ES-I3 (cell line): ENCODE results near the gene SLC6A18.

ENCODE experiments used
- H3K36me3 ChIP-seq: 2 replicates; pipeline ENCODE4 v1.6.1; 2013; ENCODE audit warnings: mild to moderate bottlenecking, low read length, control low read depth, moderate library complexity; ENCODE audit not compliant: insufficient read depth
- H3K4me1 ChIP-seq: 2 replicates; pipeline ENCODE4 v1.6.1; 2013; ENCODE audit warnings: mild to moderate bottlenecking, control low read depth, low read length; ENCODE audit not compliant: insufficient read depth
- H3K9ac ChIP-seq: 2 replicates; pipeline ENCODE4 v1.6.1; 2013; ENCODE audit warnings: low read depth, mild to moderate bottlenecking, low read length, moderate library complexity
- H3K9me3 ChIP-seq: 2 replicates; pipeline ENCODE4 v1.6.1; 2013; ENCODE audit warnings: mild to moderate bottlenecking, low read length, moderate library complexity; ENCODE audit not compliant: control insufficient read depth, insufficient read depth

The SLC6A18 gene

GRCh38 chr5:1204693-1205242, 20.4 kb upstream of the SLC6A18 start:
- Histone ChIP-seq H3K9ac (no peak overlapping the region), H3K36me3 (no peaks in the 10 kb centered on the region), H3K4me1 (no peaks in the 10 kb centered on the region), H3K9me3 (no peaks in the 10 kb centered on the region)

DNA sequence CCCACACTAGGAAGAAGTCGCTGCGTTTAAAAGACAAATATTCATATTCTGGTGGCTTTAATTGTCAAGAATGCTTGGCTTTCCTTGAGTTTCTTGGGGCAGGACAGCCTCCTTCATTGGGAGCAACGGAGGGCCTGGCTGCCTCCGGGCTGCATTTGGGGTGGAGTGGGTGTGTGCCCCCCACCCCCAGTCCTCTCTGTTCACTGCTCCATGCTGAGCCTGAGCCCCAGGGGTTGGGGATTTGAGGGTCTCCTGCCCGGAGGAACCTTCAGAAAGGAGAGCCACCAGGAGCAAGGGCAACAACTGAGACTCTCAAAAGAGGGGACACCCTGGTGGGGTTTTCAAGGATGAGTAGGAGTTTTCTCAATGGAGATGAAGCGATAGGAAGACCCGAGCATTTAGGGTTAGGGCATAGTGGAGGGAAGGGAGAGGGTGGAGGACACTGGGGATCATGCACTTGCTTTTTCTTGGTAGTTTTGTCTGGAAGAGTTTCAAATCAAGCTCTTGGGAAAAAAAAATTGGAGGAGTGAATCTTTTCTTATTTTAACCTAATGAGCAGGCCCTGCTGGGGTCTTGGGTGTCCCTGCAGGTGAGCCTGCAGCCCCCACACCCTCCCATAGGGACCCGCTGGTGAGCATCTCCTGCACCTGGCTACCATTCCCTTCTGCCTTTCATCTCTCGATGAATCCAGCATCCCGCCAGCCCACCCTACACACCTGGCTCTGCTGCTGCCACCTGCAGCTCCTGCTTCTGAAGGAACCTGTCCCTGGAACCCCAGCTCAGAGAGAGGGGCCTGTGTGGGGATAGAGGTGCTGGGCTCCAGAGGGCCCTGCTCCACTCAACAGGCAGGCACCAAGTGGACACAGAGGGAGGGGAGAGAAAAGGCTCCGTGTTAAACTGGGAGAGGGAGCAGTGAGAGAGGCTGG, 19.7 kb upstream of the SLC6A18 start:
- Histone ChIP-seq H3K9me3 (no peaks in the 10 kb centered on the region), H3K9ac (no peak overlapping the region), H3K36me3 (no peaks in the 10 kb centered on the region), H3K4me1 (no peaks in the 10 kb centered on the region)

DNA sequence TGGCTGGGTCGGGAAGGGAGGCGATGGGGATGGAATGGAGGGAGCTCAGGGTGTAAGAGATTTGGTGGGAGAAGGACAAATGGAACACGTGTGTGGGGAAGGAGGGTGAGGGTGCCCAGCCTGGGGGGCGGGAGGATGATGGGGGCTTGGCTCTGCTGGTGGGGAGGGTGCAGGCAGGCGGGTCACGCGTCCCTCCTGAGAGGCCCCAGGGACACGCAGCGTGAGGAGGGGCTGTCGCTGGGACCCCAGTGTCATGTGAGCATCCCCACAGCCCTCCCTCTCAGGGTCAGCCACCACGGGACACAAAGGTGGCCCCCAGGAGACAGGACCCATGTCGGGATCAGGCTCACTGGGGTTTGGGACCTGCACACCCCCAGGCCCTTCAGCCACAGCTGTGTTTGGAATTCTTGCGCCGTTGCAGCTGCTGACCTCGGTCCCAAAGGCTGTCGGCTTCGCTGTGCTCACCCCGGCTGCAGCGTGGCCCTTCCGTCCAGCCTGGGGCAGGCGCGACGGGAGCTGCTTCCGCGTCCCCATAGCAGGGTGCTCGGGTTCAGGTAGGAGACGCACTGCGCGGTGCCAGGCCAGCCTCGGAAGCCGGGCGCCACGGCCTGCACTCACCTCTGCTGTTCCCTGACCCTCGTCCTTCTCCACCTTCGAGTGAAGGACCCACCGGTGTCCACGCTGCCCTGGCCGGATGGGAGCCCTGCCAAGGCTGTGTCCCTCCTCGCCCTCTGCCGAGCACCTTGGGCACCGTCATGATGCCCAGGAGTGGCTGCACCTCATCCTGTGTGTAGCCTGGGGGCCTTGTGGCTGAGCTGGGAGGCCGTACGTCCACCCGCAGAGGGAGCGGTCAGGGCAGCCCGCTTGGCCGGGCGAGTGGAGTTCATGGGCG, 18.4 kb upstream of the SLC6A18 start:
- H3K9ac ChIP-seq, result no peak overlapping the region
- H3K36me3 ChIP-seq, result no peaks in the 10 kb centered on the region
- no peaks in the 10 kb centered on the region for H3K4me1 ChIP-seq
- no peaks in the 10 kb centered on the region for H3K9me3 ChIP-seq

GRCh38 chr5:1207555-1207954, 17.6 kb upstream of the SLC6A18 start:
- Histone ChIP-seq H3K4me1 (no peaks in the 10 kb centered on the region), H3K36me3 (no peaks in the 10 kb centered on the region), H3K9ac (no peak overlapping the region), H3K9me3 (no peaks in the 10 kb centered on the region)

GRCh38 chr5:1208221-1208742, 16.9 kb upstream of the SLC6A18 start:
- Histone ChIP-seq H3K36me3 (no peaks in the 10 kb centered on the region), H3K9me3 (no peaks in the 10 kb centered on the region), H3K9ac (no peak overlapping the region), H3K4me1 (no peaks in the 10 kb centered on the region)

DNA sequence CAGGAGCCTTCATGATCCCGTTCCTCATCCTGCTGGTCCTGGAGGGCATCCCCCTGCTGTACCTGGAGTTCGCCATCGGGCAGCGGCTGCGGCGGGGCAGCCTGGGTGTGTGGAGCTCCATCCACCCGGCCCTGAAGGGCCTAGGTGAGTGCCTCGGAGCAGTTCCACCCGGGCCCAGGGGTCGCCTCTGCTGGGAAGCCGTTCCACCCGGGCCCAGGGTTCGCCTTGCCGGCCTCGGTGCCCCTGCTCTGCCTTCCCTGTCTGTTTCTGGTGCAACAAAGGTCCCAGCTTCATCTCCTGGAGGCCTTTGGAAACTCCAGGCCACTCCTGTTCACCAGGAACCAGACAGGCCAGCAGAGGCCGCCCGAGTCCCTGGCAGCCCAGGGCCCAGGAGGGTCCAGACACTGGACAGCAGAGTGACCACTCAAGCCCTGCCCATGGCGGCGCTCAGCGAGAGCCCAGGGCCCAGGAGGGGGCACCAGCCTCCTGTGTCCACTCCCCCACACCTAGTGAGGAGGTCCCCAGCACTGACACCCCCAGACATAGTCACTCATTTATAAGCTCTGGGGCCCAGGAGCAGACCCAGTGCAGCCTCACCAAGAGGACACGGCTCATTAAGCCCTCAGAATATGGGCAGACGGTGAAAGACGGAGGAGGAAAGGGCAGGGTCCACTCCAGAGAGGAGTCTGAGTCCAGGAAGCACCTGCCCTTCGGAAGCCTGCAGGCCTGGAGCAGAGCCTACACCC, 16.3 kb upstream of the SLC6A18 start:
- Histone ChIP-seq H3K9me3 (no peaks in the 10 kb centered on the region), H3K36me3 (no peaks in the 10 kb centered on the region), H3K9ac (no peak overlapping the region), H3K4me1 (no peaks in the 10 kb centered on the region)

DNA sequence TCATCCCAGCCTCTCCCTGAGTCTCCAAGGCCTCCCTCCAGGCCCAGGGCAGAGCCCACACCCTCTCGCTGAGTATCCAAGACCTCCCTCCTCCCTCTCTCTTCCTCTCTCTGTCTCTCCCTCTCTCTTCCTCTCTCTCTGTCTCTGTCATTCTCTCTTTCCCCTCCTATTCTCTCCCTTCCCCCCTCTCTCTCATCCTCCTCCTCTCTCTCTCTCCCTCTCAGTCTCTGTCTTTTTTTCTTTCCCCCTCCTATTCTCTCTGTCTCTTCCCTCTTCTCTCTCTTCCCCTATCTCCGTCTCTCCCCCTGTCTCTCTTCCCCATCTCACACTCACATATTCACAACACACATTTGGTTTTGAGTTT, 15.7 kb upstream of the SLC6A18 start:
- Histone ChIP-seq H3K36me3 (no peaks in the 10 kb centered on the region), H3K9ac (no peak overlapping the region), H3K9me3 (no peaks in the 10 kb centered on the region), H3K4me1 (no peaks in the 10 kb centered on the region)

DNA sequence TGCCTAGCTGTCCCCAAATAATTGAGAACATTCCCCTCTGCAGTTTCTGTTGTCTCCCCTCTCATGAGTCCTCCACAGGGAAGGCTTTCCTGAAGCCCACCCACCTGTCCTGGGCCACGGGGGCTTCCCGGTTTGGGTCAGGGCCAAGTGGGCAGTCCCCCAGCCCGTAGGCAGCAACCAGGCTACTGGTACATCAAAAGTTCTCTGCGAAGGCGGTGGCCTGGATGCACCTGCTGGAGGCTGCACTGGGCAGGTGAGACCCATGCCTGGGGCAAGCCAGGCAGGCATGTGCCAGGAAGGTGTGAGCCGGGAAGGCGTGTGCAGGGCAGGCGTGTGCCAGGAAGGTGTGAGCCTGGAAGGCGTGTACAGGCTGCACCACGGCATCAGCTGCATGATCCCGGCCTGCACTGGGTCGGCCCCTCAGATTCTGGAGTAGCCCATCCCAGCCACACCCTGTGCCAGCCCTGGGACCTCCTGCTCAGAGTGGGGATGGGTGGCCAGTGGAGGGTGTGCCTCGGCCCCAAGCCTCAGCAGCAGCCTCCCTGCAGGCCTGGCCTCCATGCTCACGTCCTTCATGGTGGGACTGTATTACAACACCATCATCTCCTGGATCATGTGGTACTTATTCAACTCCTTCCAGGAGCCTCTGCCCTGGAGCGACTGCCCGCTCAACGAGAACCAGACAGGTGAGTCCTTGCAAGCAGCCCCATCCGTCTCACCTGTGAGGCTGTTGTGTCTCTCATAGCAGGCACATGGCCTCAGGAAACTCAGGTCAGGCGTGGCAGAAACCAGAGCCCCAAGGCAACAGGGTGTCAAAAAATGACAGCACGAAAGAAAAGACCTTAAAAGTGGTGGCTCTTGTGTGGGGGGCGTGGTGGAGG, 15.0 kb upstream of the SLC6A18 start:
- no peak overlapping the region for H3K9ac ChIP-seq
- no peaks in the 10 kb centered on the region for H3K36me3 ChIP-seq
- no peaks in the 10 kb centered on the region for H3K9me3 ChIP-seq
- H3K4me1 ChIP-seq, result no peaks in the 10 kb centered on the region

DNA sequence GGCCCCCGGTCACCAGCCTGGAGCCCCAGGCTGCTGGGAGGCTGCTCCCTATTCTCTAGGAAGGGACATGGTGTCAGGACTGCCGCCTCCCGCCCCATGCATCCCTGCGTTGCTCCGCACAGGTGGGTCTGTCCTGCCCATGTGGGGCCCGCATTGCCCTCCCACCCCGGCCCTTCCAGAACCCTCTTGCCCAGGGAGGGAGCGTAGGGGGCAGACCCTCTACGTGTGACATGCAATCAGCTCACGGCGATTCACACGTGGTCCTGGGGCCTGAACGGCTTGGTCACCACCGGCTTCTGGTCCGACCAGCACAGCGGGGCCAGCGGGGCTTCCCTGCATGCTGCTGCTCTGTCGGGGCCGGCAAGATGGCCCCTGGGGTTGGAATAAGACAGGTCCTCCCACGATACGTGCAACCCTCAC, 14.3 kb upstream of the SLC6A18 start:
- Histone ChIP-seq H3K4me1 (no peaks in the 10 kb centered on the region), H3K9ac (no peak overlapping the region), H3K36me3 (no peaks in the 10 kb centered on the region), H3K9me3 (no peaks in the 10 kb centered on the region)

- no peaks in the 10 kb centered on the region for H3K9me3 ChIP-seq
- H3K9ac ChIP-seq, result no peak overlapping the region
- H3K4me1 ChIP-seq, result no peaks in the 10 kb centered on the region
- H3K36me3 ChIP-seq, result no peaks in the 10 kb centered on the region
Observed at GRCh38 chr5:1211701-1212100, 13.5 kb upstream of the SLC6A18 start.

GRCh38 chr5:1212271-1212670, 12.9 kb upstream of the SLC6A18 start:
- Histone ChIP-seq H3K9me3 (no peaks in the 10 kb centered on the region), H3K4me1 (no peaks in the 10 kb centered on the region), H3K36me3 (no peaks in the 10 kb centered on the region), H3K9ac (no peak overlapping the region)

- no peak overlapping the region for H3K9ac ChIP-seq
- H3K4me1 ChIP-seq, result no peaks in the 10 kb centered on the region
- H3K9me3 ChIP-seq, result no peaks in the 10 kb centered on the region
- no peaks in the 10 kb centered on the region for H3K36me3 ChIP-seq
Observed at GRCh38 chr5:1212881-1213280, 12.3 kb upstream of the SLC6A18 start.

GRCh38 chr5:1213508-1214162, 11.5 kb upstream of the SLC6A18 start:
- Histone ChIP-seq H3K9ac (no peak overlapping the region), H3K9me3 (no peaks in the 10 kb centered on the region), H3K4me1 (no peaks in the 10 kb centered on the region), H3K36me3 (no peaks in the 10 kb centered on the region)
